Body of pancreas (tissue), 4 donors: ENCODE results near the gene GGTLC1.

Source experiments
- CTCF ChIP-seq, 7 experiments: fragments of 450-650 bp in 4 of 7; fragments of 200-600 bp in 3 of 7; sonication (generic) in 3 of 7; IDR thresholded peaks; one replicate each; pipeline ENCODE4 v1.5.1; 2016 to 2019; ENCODE audit warnings: antibody characterized with exemption in 7 of 7
- POLR2A ChIP-seq, 3 donors: fragments of 450-650 bp; IDR thresholded peaks; one replicate each; pipeline ENCODE4 v1.6.1; 2016; ENCODE audit warnings: antibody characterized with exemption in 3 of 3, mild to moderate bottlenecking in 2 of 3

DNA sequence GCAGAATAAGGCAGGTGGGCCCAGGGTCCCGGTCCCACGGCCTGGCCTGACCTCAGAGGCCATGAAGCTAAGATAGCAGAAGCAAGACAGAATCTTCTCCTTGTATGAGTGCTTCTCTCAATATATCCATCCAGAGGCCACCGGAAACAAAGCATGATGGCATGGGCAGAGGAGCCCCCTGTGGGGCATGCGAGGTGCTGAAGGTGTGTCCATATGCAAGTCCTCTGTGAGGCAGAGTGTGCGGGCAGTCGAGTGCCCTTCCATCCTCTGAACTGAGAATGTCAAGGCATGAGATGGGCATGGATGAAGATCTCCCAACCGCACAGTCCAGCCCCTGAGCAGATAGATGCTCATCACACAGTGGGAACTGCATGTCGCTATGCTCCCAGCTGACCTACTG is 9.8 kb upstream of the GGTLC1 start:
- TF ChIP-seq CTCF (IDR thresholded peaks at IDR 0.05), result no peak
- no peak for TF ChIP-seq POLR2A (IDR thresholded peaks at IDR 0.05)
